GM12874 (cell line): ENCODE measurements around the gene FBN1.

ENCODE experiments used
- CTCF ChIP-seq: IDR thresholded peaks from 2 replicates; pipeline ENCODE4 v1.5.1; 2011; ENCODE audit warnings: low read depth, mild to moderate bottlenecking, control low read depth, low read length, moderate library complexity; ENCODE audit not compliant: insufficient read depth

The FBN1 gene

GRCh38 chr15:48381861-48382260 is 263.6 kb downstream of the FBN1 start:
- no peak for TF ChIP-seq CTCF

GRCh38 chr15:48380198-48380597 is 265.3 kb downstream of the FBN1 start:
- TF ChIP-seq CTCF = no peak

- TF ChIP-seq CTCF = no peak
Observed at GRCh38 chr15:48375767-48376166, 269.7 kb downstream of the FBN1 start.

GRCh38 chr15:48374472-48374871 is 271.0 kb downstream of the FBN1 start:
- TF ChIP-seq CTCF = no peak

DNA sequence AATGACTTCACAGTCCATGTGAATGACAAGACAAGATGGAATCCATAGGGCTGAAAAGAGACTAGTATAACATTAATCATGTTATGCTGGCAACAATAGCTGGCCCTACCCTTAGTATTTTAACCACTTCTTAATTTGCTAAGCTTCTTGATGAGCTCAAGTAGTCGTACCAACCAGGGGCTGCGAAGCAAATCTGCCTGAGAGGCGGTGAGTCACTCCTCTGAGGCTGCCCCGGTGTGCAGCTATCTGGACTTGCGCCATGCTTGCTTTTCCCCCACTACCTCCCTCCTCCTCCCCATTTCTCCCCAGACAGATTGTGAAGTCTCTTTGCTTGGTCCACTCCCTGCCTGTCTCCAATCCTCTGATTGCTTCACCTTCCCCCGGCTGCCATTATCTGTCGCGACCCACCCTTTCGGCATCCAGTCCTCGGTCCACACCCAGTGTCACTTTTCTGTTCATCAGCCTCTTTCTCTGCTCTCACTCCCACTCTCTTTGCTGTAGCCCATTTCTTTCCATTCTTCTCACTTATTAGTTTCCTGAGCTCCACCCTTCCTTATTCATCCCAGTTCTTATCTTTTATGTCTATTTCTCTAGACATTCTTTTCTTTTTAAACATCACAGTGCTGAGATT is 271.6 kb downstream of the FBN1 start:
- no peak for TF ChIP-seq CTCF

GRCh38 chr15:48371961-48372360 is 273.5 kb downstream of the FBN1 start:
- TF ChIP-seq CTCF = no peak

DNA sequence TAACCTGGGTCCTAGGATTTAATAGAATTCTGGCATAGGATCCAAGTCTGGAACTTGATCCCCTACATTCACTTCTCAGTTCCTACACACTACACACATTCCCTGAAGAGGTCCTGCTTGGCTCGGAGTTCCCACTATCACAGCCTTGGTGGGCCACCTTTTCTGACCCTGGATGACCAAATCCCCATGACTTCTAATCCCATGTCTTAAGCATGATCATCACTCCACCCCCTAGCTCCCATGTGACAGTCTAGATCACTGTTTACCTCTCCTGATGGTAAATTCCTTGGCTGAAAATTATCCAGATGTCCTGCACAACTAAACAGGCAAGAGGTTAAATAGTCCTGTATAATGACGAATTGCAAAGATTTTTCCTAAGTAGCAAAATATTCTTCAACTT is 274.0 kb downstream of the FBN1 start:
- TF ChIP-seq CTCF = no peak

- no peak for TF ChIP-seq CTCF
Observed at GRCh38 chr15:48370460-48370859, 275.0 kb downstream of the FBN1 start.
